A549 treated with CpdA at 1 μM for 4 hours (cell line): ENCODE data around the gene REN. TPM values are rescaled to one million over a fixed set of nuclear protein-coding genes. Genes with fewer than 3 reads are reported as not detected.

Source experiments
- total RNA-seq: library from RNA; stranded (reverse); fragments of 200-300 nt; extraction: Qiagen RNA extraction; gene quantifications from 5 replicates; pipeline ENCODE4 v1.2.3, GENCODE V29; 2022; ENCODE audit warnings: low read depth

REN gene
- total RNA-seq = not detected in 5 replicates

DNA sequence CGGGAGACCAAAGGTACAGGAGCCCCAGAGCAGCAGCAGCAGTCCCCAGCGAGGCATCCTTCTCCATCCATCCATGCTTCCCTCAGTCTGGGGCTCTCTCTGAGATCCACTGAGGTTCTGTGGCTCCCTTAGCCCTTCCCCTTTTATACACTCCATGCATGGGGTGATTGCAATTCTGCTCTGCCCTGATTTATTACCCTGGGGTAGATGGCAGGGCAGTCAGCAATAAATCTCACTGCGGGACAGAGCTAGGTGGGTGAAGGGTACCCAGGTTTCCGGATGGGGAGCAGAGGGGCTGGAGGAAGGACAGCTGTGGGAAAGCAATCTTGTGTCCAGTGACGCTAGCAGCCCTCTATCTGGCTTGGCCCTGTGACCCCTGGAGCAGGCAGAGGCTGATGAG lies at the start of gene REN:
REN (minus strand) TSS at position 119 of the 400 bp plus-strand sequence; CDS start at position 75, 44 bp downstream.

DNA sequence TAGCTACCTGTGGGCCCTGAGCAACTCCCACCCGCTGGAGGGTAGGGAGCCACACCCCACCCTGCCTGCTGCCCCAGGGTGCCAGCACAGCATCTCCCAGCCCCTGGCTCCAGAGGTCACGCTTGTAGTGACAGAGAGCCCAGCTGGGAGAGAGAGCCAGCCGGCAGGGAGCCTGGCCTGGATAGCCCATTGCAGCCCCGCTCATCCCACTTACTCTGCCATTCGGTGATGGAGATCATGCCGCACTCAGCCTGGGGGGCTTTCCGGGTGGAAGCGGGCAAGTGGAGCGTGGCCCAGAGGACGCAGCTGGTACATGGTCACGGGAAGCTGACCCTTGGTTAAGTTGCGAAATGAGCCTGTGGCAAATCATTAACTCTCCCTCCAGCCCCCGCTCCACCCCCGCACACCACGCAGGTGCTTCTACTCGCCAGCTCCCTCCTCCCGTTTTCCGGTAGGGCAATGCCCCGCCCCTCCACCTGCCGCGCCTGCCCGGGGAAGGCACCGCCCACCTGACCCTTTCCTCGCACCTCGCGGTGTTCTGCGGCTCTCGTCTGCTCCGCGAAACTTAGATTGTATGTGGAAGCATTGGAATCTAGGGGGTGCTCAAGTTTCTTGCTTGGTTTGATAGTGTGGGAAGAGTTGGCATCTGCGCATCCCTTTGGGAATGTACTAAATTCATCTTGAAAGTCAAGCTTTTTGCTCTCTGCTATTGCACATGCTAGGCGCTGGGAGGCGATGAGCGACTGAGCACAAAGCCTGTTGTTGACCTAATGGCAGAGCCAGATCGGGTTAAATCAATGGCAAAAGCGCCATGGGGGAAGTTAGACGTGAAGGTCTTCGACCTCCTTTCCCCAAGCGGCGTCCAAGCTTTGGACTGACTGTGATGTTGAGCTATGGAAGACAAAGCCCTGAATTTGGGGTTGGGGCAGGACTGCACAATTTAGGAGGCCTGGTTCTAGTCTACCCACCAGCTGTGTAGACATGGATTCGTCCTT lies 47.8 kb upstream of the REN start, which contains the start of gene GOLT1A:
GOLT1A (minus strand) TSS at position 321 of the 995 bp plus-strand sequence; CDS start at position 239, 82 bp downstream.

DNA sequence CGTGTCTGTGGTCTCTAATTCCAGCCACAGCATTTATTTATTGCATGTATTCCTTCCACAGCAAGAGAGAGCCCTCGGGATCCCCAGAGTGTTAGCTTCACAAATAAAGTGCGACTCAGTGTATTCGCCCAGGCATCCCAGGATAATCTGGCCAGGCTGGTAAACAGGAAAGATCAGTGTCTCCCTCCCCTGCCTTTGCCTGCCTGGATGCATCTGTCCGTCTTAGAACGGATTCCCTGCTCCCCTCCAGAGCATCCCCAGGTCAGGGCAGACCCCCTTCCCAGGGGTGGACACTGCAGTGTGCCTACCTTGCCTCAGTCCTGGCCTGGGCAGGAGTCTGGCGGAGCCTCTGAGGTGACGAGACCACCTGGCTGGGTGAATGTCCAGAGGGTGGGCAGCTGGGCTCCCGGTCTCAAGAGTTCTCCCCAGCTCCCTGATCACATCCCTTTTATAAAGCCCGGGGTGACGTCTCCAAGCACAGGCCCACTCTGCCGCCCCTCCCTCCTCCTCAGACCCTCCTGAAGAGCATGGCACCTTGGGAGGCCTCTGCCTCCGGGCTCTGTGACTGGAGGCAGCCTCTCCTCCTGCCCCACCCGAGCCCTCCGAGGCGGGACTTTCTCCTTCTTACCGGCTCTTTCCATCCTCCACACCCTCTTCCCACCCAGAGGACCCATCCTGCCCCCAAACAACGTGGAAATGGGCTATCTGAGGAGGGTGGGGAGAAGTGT lies 30.1 kb upstream of the REN start, which contains the start of gene KISS1:
KISS1 (minus strand) TSS at position 424 of the 728 bp plus-strand sequence. CDS start 3,615 bp downstream, outside the sequence.

DNA sequence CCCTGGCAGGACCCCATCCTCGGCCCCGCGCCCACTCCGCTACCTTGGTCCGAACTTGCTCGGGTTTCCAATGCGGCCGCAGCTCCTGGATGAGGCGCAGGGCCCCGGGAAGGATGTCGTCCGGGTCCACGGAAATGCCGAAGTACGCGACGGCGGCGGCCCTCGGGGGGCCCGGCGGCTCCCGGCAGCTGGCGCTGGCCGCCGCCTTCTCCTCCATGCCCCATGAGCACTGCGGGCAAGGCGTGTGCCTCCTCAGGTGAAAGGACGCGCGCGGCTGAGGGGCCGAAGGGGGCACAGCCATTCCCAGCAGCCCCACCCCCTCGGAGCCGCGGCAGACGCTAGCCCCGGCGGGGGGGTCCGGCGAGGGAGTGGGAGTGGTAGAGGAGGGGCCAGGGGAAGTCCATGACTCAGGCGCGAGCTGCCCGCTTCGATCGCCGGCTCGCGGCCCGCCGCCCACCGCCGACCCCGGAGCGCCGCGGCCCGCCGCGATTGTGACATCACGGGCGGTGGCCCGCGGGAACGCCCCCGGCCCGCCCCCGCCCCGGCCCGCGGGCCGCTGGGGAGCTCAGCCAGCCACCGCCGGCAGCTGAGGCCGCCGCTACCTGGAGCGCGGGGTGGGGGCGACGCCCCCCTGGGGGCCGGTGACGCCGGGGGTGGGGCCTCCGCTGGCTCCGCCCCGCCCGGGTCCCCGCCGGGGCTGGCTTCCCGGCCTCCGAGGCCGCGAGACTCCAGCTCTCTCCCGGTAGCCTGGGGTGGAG lies 14.4 kb downstream of the REN start, which contains the start of gene ETNK2:
ETNK2 (minus strand) TSS at position 493 of the 758 bp plus-strand sequence; CDS start at position 301, 192 bp downstream.

Other genes with a start within 250 kb of the REN start
- 15.7 to 21.0 TPM (median 19.2 TPM) in 5 replicates for gene SOX13, start 93.2 kb downstream of the REN start, total RNA-seq
- 3.0 to 4.1 TPM (median 3.4 TPM) in 5 replicates for gene ETNK2, start 14.3 kb downstream of the REN start, total RNA-seq
- gene KISS1, start 30.2 kb upstream of the REN start, total RNA-seq = 0.21 to 1.0 TPM (median 0.61 TPM) in 4 of 5 replicates, not detected in the other
- gene GOLT1A, start 47.7 kb upstream of the REN start, total RNA-seq = 3.5 to 6.8 TPM (median 4.7 TPM) in 5 replicates
- gene PLEKHA6, start 193.6 kb upstream of the REN start, total RNA-seq = 20.3 to 28.8 TPM (median 24.2 TPM) in 5 replicates
- gene PPP1R15B, start 245.5 kb upstream of the REN start, total RNA-seq = 24.0 to 31.2 TPM (median 25.8 TPM) in 5 replicates